ENCODE results near the gene ROPN1L.

DNA sequence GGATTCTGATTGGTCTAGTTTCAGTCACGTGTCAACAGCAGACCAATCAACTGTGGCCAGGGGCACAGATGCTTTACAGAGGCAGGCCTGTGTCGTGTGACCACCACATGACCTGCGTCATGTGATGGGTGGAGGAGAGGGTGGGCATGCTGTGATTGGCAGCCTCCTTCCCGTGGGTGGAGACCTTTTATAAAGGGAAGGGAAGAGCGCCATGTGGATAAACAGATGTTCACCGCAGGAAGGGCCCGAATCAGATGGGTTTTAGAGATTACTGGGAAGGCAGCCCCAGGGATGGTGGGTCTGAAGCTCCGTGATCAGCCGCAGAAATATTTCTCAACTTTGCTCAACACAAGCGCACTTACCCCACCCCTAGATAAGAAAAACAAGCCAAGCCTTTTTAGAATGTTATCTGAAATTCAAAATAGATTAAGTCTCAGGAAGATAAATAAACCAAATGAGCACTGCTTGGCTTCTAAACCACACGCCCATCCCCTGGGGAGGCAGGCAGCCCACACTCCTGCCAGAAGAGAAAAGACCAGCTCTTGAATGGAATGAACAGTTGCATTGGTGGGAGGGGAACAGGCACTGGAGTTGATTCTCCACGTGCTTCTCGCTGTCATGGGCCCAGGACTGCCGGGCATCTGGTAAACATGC lies 43.6 kb downstream of the ROPN1L start:
- TF ChIP-seq EZH2 (IDR thresholded peaks at IDR 0.05; ENCODE audit: borderline replicate concordance, insufficient read depth, low read depth, low read length, poor library complexity, severe bottlenecking) (no peak), CTCF (IDR thresholded peaks at IDR 0.05) (no peak)
